ENCODE data around the gene ZNF576.
"Not testable (repeated sequence)": the region's sequence is repeated elsewhere in the genome, so short reads cannot be mapped to it uniquely, and the experiment has no call there.

Gene ZNF576

GRCh38 chr19:43575156-43575950 is 21.0 kb upstream of the ZNF576 start, which contains the start of the genes PINLYP and XRCC1:
PINLYP (plus strand) TSS chr19:43575801; CDS start chr19:43577192, 1,391 bp downstream.
XRCC1 (minus strand) TSS chr19:43575527; CDS start chr19:43575458, 69 bp downstream.
- peak; percentile 98 for DNase-seq (ENCODE audit: low spot score)

DNA sequence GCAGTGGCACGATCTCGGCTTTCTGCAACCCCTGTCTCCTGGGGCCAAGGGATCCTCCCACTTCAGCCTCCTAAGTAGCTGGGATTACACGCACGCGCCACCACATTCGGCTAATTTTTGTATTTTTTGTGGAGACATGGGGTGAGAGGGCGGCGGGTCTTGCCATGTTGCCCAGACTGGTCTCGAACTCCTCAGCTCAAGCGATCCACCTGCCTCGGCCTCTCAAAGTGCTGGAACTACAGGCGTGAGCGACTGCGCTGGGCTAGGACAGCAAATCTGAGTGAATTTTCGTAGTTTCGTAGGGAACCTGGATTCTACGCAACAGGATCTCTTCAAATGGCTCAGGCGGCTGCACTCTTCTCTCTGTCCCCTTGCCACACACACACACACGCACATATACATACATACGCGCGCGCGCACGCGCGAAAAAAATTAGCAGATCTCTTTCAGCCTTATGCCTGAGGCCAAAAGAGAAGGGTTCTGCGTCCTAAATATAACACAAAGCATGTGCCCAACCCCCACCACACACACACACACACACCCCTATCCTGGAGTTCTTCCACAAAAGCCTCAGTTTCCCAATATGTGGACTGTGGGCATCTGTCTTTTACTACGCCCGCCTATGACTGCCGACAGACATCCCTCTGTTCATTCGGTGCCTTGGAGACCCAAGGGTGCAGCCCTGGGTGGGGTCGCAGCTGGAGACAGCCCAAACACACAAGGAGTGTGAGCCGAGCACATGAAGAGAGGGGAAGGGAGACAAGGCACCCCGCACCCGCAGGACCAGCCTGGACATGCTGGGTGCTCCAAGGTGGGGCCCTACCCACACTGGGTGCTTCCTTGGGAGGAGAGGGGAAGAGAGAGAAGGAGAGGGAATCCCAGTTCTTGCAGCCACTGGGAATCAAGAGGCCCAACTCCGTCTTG is 20.2 kb upstream of the ZNF576 start:
- DNase-seq (ENCODE audit: low spot score) = no peak

DNA sequence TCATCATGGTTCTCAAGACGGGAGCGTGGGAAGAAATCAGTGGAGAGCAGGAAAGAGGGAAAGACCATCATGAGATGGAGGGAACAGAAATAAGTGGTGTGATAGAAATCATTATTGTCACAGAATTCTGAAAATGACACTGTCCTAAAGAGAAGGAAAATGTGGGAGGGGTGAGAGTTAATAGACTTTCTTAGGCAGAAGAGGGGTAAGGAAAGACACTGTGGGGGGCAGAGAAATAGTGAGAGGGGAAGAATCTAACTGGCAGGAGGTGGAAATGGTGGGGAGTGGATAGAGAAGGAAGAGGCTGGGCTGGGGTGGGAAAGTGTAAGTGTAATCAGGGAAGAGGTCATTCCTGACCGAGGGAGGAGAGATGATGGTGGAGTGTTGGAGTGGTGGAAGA is 17.6 kb upstream of the ZNF576 start:
- no peak for DNase-seq (ENCODE audit: low spot score)

DNA sequence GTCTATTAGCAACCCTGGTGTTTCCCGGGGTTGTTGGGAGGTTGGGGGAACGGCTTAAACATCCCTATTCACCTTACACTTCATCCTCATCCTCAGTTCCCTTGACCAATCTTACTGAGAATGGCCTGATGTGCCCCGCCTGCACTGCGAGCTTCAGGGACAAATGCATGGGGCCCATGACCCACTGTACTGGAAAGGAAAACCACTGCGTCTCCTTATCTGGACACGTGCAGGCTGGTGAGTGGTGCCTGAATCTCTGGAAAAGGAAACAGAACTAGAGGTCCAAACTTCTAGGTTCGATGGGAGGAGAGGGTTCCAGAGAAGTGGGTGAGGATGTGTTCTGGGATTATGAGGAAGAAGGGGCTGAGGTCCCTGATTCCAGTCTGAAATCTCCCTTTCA is 14.9 kb upstream of the ZNF576 start:
- no peak for DNase-seq (ENCODE audit: low spot score)

GRCh38 chr19:43582495-43582894 is 13.9 kb upstream of the ZNF576 start:
- no peak for DNase-seq (ENCODE audit: low spot score)

DNA sequence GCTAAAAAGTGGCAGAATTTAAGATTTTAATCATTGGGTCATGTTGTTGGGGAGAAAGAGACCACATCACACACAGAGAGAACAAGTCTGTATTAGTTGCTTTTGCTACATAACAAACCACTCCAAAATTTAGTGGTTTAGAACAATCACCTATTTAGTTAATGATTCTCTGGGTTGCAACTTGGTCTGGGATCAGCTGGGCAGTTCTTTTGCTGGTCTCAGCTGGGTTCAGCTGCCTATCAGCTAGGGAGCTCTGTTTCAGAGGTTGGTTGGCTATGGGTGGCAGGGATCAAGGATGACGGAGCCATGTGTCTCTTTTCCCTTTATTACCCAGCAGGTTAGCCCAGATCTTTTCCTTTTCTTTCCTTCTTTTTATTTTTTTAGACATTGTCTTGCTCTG is 11.9 kb upstream of the ZNF576 start:
- DNase-seq (ENCODE audit: low spot score) = no peak

- no peak for DNase-seq (ENCODE audit: low spot score)
These were observed 10.0 kb upstream of the ZNF576 start for GRCh38 chr19:43586346-43586745.

GRCh38 chr19:43587029-43587428 is 9.4 kb upstream of the ZNF576 start:
- not testable (repeated sequence) for DNase-seq (ENCODE audit: low spot score)

GRCh38 chr19:43589277-43589676 is 7.1 kb upstream of the ZNF576 start:
- no peak for DNase-seq (ENCODE audit: low spot score)

GRCh38 chr19:43589678-43590077 is 6.7 kb upstream of the ZNF576 start:
- no peak for DNase-seq (ENCODE audit: low spot score)

GRCh38 chr19:43591904-43592772 is 4.3 kb upstream of the ZNF576 start:
- DNase-seq (ENCODE audit: low spot score) = no peak

DNA sequence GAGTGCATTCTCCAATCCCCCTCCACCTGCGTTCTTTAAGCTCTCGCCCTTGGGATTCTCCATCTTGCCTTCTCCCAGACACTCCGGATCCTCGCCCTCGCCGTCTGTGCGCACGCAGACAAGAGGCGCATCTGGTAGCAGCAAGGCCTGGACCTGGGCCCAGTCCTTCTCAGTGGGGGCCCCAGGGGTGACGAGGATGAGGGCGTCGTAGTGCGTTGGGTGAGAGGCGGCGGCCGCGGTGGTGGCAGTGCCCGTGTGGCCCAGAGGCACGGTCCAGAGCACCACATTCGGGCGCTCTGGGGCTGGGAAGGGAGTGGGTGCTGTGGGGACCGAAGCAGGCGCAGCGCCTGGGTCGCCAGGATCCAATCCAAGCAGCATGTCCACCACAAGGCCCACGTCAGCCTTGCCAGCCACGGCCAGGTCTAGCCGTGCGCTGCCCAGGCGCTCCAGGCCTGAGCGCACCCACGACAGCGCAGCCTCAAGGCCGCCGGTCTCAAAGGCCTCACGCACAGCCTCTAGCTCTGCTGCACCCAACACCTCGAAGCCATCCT is 3.5 kb upstream of the ZNF576 start:
- no peak for DNase-seq (ENCODE audit: low spot score)

- no peak for DNase-seq (ENCODE audit: low spot score)
These were observed 2.2 kb upstream of the ZNF576 start for GRCh38 chr19:43594081-43594697.

DNA sequence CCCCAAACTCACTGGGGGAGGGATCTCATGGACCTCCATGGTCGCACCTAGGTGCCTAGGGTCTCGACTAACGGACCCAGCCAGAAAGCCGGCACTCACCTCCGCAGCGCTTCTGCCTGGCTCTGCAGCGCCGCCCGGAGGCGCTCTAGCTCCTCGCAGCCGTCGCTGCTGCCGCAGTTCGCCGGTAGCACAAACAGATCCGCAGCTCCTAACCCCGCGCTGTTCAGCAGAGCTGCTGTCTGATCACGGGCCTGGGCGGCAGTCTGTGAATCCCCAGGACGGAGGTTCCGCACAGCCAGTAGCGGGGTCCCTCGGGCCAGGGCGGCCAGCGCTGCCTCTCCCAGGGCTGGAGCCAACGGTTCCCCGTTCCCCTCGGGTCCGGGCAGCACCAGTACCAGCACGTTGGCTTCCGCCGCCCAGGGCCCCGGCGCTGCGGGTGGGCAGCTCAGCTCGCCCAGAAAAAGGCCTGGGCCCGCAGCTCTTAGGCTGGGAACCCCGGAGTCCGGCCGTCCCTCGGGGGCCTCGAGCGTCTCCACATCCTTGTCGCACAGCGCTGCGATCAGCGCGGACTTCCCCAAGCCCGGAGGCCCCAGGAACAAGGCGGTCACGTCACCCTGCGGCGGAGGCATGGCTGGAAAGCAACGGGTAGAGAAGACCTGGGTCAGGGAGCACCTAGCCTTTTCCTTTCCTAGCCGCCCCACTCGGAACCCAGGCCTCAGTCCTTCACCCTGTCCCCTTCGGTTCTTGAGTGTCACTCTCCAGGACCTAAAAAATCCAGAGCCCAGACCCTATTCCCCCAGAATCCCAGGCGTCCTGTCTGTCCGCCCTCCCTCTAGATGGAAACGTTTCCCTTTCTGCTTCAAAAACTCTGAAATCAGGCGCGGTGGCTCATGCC is 1.4 kb upstream of the ZNF576 start:
- DNase-seq (ENCODE audit: low spot score) = peak; percentile 68

DNA sequence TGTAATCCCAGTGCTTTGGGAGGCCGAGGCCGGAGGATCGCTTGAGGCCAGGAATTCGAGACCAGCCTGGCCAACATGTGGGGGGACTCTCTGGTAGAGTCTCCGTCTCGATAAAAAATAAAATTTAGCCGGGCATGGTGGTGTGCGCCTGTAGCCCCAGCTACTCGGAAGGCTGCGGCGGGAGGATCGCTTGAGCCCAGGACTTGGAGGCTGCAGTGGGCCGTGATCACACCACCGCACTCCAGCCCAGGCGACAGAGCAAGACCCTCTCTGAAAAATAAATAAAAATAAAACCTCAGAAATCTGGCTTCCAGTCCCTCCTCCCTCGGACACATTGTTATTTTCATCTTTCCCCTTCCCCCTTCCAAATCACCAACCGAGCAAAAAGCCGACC is 793 bp upstream of the ZNF576 start:
- no peak for DNase-seq (ENCODE audit: low spot score)

DNA sequence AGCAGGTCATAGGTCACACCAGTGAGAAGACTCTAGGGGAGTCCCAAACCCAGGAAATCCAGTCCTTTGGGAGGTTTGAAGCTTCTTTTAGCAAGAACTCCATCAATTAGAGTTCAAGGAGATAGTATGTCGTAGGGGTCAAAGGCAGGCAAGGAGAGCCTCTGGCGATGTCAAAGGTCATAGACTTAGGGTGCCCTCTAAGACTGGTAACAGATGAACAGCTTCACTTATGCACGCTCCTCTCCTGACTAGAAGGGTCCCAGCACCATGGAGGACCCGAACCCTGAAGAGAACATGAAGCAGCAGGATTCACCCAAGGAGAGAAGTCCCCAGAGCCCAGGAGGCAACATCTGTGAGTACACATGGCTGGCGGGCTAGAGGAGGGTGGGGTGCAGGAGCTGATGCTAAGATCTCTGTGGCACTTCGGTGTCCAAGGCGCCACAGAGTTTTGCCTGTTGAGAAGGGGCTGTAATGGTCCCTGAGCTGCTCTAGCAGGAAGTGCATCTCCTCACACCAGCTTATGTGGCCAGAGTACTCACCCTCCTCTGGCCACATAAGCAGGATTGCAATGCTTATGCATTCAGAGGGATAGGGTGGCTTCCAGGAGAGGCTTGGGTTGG is 557 bp downstream of the ZNF576 start:
- DNase-seq (ENCODE audit: low spot score) = no peak

DNA sequence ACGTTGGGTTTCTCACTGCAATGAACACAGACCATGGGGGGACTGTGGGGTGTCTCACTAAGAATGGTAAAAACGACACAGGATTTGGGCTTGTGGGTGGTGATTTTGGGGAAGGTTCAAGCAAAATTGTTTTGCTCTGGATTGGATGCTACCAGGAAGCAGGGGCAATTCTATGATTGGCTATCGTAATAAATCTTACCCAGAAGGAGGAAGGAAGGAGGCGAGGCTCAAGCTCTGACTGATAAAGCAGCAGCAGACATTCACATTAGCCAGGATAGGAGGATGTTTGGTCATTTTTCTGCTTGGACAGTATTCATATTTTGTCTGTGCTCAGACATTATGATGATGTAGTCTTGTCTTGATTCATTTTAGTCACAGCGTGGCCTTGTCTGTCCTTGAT is 1.5 kb downstream of the ZNF576 start:
- no peak for DNase-seq (ENCODE audit: low spot score)

- DNase-seq (ENCODE audit: low spot score) = no peak
These were observed 2.2 kb downstream of the ZNF576 start for GRCh38 chr19:43598445-43599240.

All from GM03348 (cell line).